OCI-LY1 (cell line): ENCODE results near the gene SLC27A4.

Experiments
- CTCF ChIP-seq: fragments of 200-600 bp; sonication (generic), shearing (Covaris generic); IDR thresholded peaks from 2 replicates; pipeline ENCODE4 v1.5.1; 2017; ENCODE audit warnings: mild to moderate bottlenecking, antibody characterized with exemption, low read length, moderate library complexity, mixed read lengths
- EZH2 ChIP-seq: fragments of 200-600 bp; sonication (generic), shearing (Covaris generic); IDR thresholded peaks from 2 replicates; pipeline ENCODE4 v1.8.0; 2017; ENCODE audit warnings: borderline replicate concordance, mixed run types, mild to moderate bottlenecking, antibody characterized with exemption, low read length, moderate library complexity, mixed read lengths

DNA sequence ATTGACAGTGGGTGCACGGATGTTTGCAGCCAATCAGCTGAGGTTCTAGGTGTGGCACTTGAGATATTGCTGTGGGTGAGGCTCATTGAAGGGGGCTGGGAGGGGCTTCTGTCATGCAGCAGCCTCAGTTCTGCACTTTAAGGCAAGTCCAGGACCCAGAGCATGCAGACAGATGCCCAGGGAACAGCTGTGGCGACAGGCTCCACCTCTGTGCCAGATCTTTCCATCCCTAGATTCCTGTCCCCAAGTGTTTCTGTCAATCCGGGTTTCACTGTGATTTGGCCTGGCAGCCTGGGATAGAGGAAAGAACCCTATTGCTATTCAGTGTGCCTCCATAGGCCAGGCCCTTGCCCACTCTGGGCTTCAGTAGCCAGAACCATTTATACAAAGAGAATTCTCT, 59.5 kb downstream of the SLC27A4 start:
- no peak for TF ChIP-seq CTCF
- no peak for TF ChIP-seq EZH2
